HG03175 (cell line): ENCODE data around the gene UBASH3A.
"Not testable (repeated sequence)": the region's sequence is repeated elsewhere in the genome, so short reads cannot be mapped to it uniquely, and the experiment has no call there.

ENCODE experiments used
- ATAC-seq: cut with Tn5 transposase; IDR thresholded peaks from one replicate; pipeline ENCODE4 v1.9.1; 2021; ENCODE audit warnings: mild to moderate bottlenecking, moderate library complexity; ENCODE audit not compliant: unreplicated experiment

Gene UBASH3A

GRCh38 chr21:42463861-42464515, 60.3 kb downstream of the UBASH3A start:
- ATAC-seq, result no peak

DNA sequence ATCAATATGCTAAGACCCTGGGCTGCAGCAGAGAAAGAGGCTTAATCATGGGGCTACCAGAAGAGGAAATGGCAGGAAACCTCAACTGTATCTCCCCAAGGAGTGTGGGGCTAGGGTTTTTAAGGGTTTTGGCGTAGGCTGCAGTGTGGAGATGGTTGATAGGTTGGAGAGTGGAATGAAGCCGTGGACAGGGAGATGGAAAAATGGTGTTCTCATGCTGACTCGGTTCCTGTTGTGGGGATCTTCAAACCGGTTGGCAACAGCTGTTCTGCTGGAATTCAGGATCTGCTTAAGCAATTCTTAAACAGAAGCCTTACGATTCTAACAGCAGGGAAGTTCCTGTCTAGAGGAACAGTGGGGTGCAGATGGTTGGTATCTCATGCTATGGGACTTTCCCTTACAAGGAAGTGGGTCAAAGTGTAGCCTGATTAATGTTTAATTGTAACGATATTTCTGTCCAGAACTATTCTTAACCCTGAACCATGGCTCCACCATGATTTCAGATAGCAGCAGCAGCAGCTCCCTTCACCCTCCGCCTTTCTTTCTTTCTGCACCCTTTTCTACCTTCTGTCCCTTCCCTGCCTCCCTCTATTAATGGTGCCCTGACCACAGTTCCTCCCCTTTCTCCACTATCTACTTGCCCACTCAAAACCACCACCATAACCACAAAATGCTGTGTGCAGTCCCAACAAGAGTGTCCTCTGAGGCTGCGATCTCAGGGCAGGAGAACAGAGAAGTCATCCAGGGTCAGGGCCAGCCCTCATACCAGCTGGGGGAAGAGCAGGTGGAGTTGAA, 61.5 kb downstream of the UBASH3A start:
- ATAC-seq, result peak; percentile 32

GRCh38 chr21:42465803-42466127, 62.1 kb downstream of the UBASH3A start:
- ATAC-seq, result no peak

GRCh38 chr21:42466700-42467099, 63.0 kb downstream of the UBASH3A start:
- ATAC-seq, result no peak

DNA sequence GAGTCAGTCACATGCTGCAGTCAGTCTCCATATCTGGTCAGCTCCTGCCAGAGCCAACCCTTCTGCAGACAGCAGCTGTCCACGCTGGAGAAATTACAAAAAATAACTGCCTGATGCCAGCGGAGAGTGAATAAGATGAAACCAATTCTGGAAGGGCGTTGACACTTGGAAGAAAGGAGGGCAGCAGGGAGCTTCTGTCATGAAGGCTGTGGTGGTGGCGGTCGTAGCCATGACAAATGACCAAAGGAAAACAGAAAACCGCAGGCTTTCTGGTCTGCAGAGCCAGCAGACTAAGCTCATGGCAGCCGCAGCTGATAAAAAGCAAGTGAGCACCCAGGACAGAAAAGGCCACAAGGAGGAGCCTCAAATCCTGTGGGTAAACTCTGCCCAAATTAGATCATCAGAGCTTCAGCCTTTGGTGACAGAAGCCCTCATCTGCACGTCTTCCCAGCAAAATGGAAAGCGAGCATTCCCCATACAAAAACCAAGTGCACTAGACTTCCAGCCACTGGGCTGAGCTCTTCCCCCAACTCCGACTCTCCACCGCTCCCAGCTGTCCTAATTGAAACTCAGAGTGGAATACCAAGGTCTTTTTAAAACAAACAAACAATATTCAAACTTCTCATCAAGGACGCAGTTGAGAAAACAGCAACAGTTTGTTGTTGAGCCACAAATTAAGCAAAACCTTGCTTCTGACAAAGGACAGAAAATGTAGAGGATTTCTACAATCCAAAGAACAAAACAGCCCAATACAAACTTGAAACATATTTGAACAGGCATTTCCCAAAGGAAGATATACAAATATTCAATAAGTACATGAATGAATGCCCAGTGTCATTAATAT, 63.7 kb downstream of the UBASH3A start:
- no peak for ATAC-seq

GRCh38 chr21:42468491-42469131, 64.9 kb downstream of the UBASH3A start:
- no peak for ATAC-seq

DNA sequence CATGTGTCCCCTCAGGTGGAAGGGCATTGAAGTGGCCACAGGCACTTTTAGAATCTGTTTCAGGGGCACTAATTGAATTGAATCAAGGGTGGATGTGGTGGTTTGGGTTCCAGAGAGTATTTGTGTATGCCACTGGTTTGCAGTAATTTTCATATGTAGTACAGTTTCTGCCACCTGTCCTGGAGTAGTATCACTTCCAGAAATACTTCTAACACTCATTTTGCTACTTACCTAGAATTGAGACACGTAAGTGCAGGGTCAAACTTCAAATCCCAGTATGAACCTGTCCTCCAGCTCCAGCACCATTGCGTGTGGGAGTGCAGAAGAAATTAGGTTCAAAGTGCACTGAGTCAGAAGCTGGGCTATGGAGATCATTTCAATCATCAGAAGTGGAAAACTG, 65.6 kb downstream of the UBASH3A start:
- no peak for ATAC-seq

DNA sequence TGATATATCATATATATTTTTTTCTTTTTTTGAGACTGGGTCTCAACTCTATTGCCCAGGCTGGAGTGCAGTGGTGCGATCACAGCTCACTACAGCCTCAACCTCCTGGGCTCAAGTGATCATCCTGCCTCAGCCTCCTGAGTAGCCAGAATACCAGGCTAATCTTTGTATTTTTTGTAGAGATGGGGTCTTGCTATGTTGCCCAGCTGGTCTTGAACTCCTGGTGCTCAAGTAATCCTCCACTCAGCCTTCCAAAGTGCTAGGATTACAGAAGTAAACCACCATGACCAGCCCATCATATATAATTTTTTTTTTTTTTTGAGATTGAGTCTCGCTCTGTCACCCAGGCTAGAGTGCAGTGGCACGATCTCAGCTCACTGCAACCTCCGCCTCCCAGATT, 66.0 kb downstream of the UBASH3A start:
- ATAC-seq, result not testable (repeated sequence)

DNA sequence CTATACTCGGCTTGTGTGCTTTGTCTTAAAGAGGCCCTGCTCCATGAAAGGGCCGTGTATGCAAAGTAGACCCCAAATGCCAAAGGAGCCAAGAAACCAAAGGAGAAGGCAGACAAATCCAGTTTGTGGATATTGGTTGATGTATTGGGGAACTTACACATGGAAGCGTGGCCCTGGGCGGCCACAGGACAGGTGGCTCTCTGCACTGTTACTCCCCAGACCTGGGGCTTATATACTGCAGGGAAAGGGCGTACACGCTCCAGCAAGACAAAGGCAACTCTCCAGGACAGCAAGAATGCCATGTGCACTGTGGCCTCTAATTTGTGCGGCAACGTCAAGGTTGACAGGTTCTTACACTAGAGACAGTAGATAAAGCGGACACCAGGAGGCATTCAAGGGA, 67.5 kb downstream of the UBASH3A start:
- ATAC-seq, result no peak

GRCh38 chr21:42471716-42472330, 68.1 kb downstream of the UBASH3A start:
- no peak for ATAC-seq

DNA sequence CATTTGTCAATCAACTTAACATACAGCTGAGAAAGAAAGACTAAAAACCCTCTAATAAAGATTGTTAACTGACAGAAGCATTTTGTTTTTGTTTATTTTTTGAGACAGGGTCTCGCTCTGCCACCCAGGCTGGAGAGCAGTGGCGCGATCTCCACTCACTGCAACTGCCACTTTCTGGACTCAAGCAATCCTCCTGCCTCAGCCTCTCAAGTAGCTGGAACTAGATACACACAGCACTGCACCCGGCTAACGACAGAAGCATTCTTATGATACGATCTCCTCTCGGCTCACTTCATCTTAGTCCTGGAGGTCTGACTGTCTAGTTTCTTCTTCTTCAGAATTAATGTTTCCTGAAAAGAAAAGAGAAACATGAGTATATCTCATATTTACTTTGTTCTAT, 68.8 kb downstream of the UBASH3A start:
- ATAC-seq, result no peak

GRCh38 chr21:42473498-42474042, 69.9 kb downstream of the UBASH3A start:
- ATAC-seq, result no peak

- peak; percentile 48 for ATAC-seq
These were observed 70.5 kb downstream of the UBASH3A start for GRCh38 chr21:42474043-42474831.

DNA sequence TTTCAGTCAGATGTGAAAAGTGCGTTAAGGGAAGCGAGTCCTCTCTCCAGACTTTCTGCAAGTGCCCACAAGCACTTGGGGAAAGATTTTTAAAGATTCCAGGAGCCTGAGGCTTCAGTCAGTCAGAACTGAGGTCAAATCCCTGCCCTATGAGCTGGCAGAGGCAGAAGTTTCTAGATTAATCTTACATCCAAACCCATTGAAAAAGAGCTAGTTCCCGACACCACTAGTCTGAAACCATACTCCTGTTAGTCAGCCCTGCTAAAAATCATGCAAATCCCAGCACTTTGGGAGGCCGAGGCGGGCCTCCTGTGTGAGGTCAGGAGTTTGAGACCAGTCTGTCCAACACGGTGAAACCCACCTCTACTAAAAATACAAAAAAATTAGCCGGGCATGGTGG, 71.3 kb downstream of the UBASH3A start:
- no peak for ATAC-seq

GRCh38 chr21:42475526-42476387, 72.1 kb downstream of the UBASH3A start:
- ATAC-seq, result no peak

DNA sequence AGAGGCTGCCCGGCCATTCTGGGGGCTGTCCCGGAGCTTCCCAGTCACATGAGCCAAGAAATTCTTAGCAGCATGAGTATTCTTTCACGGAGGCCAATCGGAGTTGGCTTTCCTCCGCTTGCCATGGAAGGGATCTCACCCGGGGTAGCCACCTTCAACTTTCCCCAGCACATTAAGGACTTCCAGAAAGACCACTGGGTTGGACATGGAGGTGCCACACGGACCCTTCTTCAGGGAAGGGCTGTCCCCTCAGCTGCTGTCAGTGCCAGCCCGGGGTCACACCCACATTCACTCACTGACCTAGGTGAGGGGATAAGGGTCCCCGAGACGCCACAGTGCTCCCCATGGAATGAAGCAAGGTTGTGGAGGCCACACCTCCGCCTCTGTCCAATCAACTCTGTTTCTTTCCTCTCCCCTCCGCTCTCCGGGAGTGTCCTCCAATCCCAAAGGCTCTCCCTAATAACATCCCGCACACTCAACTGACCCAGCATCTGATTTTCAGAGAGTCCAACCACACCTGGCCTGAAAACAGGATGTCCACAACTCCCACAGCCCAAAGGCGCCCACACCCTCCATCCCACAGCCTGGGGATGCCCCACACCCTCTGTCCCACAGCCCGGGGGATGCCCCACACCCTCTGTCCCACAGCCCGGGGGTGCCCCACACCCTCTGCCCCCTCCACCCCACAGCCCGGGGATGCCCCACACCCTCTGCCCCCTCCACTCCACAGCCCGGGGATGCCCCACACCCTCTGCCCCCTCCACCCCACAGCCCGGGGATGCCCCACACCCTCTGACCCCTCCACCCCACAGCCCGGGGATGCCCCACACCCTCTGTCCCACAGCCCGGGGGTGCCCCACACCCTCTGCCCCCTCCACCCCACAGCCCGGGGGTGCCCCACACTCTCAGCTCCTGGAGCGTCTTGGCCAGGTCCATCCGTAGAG, 73.0 kb downstream of the UBASH3A start:
- no peak for ATAC-seq

DNA sequence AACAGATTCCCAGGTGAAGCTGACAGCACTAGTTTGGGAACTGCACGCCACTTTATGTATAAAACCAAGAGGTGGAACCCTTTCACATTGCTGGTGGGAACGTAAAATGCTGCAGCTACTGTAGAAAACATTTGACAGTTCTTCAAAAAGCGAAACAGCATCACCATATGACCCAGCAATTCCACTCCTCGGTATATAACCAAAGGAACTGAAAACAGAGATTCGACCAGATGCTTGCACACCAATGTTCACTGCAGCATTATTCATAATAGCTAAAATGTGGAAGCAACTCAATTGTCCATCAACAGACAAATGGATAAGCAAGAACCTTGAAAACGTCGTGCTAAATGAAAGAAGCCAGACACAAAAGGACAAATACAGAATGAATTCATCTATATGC, 74.8 kb downstream of the UBASH3A start:
- ATAC-seq, result no peak

DNA sequence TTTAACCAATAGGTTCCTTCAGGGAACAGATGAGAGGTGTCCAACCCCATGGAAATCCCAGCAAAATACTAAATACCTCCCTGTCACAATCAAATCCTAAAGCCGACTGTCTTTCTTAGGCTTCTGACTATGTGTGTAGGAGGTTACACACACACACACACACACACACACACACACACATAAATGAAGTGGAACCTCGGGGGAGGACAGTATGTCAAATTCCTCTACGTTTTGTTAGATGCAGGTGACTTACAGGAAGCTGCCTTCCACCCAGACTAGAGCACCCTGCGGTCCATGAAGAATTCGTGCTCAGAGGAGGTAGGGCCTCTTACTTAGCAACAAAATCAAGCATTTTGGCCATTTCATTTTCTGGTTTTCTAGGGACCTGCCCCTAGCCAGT, 75.9 kb downstream of the UBASH3A start:
- no peak for ATAC-seq
